ENCODE measurements around the gene VWC2L.

DNA sequence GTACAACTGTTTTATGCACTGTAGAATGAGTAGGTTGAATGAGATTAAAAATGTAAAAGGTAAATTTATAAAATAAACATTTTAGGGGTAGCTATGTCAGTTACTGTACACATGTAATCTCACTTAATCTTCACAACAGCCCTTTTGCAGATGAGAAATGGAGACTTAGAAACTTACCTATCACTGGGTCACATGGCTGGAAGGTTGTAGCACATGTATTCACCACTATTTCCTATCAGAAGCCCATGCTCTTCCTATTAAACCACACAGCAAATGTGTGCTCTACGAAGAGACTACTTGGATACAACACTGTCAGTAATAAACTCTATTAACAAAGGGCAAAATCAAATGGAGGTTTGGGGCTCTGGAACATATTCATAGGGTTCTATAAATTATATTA, 60.5 kb downstream of the VWC2L start:
- TF ChIP-seq EZH2 (IDR thresholded peaks at IDR 0.05; ENCODE audit: insufficient read depth, poor library complexity, severe bottlenecking) (no peak), EZH2phosphoT487 (IDR thresholded peaks at IDR 0.05; ENCODE audit: insufficient read depth, low read depth) (no peak)
